A549 (cell line): ENCODE data around the gene DARS1. TPM values are rescaled to one million over a fixed set of nuclear protein-coding genes. Genes with fewer than 3 reads are reported as not detected.

Source experiments
- ATAC-seq, 2 experiments: fragments of 200-7000 bp in 1 of 2; fragments of >200 bp in 1 of 2; cut with Nextera tagmentation in 1 of 2; cut with Tn5 transposase in 1 of 2; 3 replicates each; pipeline versions ENCODE4 v1.8.0 to v1.9.1; 2018 to 2020; ENCODE audit warnings: mild to moderate bottlenecking in 1 of 2, moderate library complexity in 1 of 2
- CTCF ChIA-PET: fragments of 300-600 bp; sonication (Branson Sonifier 250); formaldehyde crosslinking; extraction: SDS; loops from one replicate; lab custom pipeline; 2021; ENCODE audit warnings: antibody characterized with exemption, inconsistent platforms; lab: Yijun Ruan, JAX
- POLR2A ChIA-PET: fragments of 350-600 bp; formaldehyde crosslinking; extraction: SDS; loops from one replicate; lab custom pipeline; 2021; ENCODE audit warnings: antibody characterized with exemption, inconsistent platforms; lab: Yijun Ruan, JAX
- DNase-seq, 2 experiments: peaks; one replicate each; pipeline versions ENCODE4 v3.0.0 to v3.0.0-alpha.2; 2011 to 2016; ENCODE audit warnings: low read depth in 1 of 2, low spot score in 1 of 2
- FAIRE-seq: peaks from 2 replicates; lab custom pipeline; 2011; peaks lifted over from hg19 to GRCh38; lab: Jason Lieb, UNC
- H3K27ac ChIP-seq, 2 experiments: fragments of >200 bp; sonication (Bioruptor Twin); formaldehyde crosslinking; 3 replicates each; pipeline ENCODE4 v1.5.1; 2016 to 2017
- H3K4me1 ChIP-seq: fragments of >200 bp; sonication (Bioruptor Twin); formaldehyde crosslinking; 3 replicates; pipeline ENCODE4 v1.6.1; 2016
- H3K4me2 ChIP-seq: fragments of >200 bp; sonication (Bioruptor Twin); formaldehyde crosslinking; 3 replicates; pipeline ENCODE4 v1.6.1; 2016
- H3K4me3 ChIP-seq: fragments of >200 bp; sonication (Bioruptor Twin); formaldehyde crosslinking; 3 replicates; pipeline ENCODE4 v1.5.1; 2016
- H3K9me3 ChIP-seq: fragments of >200 bp; sonication (Bioruptor Twin); formaldehyde crosslinking; 3 replicates; pipeline ENCODE4 v1.6.1; 2016
- CBX8 ChIP-seq: fragments of 200-600 bp; sonication (generic); IDR thresholded peaks from 2 replicates; pipeline ENCODE4 v1.6.1; 2016
- CHD2 ChIP-seq: fragments of 150-350 bp; IDR thresholded peaks from 2 replicates; pipeline ENCODE4 v1.6.1; 2014; ENCODE audit warnings: low read length; ENCODE audit not compliant: partially characterized antibody
- ESRRA ChIP-seq: fragments of 150-350 bp; IDR thresholded peaks from 2 replicates; pipeline ENCODE4 v1.6.1; 2014; ENCODE audit warnings: mild to moderate bottlenecking, low read length, borderline replicate concordance
- FOSB ChIP-seq: fragments of 250-450 bp; sonication (Bioruptor Pico); IDR thresholded peaks from 2 replicates; pipeline ENCODE4 v1.5.0; 2020; ENCODE audit warnings: mild to moderate bottlenecking, moderate library complexity
- FOXS1 ChIP-seq: fragments of 250-450 bp; sonication (Bioruptor Pico); IDR thresholded peaks from 2 replicates; pipeline ENCODE4 v1.5.0; 2020; ENCODE audit warnings: mild to moderate bottlenecking, moderate library complexity
- GATA3 ChIP-seq: IDR thresholded peaks from 2 replicates; pipeline ENCODE4 v1.6.1; 2012; ENCODE audit warnings: borderline replicate concordance
- HDAC2 ChIP-seq: fragments of 200-600 bp; sonication (generic); IDR thresholded peaks from 2 replicates; pipeline ENCODE4 v1.6.1; 2016
- HEYL ChIP-seq: fragments of 250-450 bp; sonication (Bioruptor Pico); IDR thresholded peaks from 2 replicates; pipeline ENCODE4 v1.8.0; 2021; ENCODE audit warnings: mild to moderate bottlenecking, moderate library complexity
- HOXB5 ChIP-seq: fragments of 250-450 bp; sonication (Bioruptor Pico); IDR thresholded peaks from 2 replicates; pipeline ENCODE4 v1.5.0; 2020; ENCODE audit warnings: mild to moderate bottlenecking, moderate library complexity
- KDM1A ChIP-seq: fragments of 200-600 bp; sonication (generic); IDR thresholded peaks from 2 replicates; pipeline ENCODE4 v1.6.1; 2016; ENCODE audit warnings: low read depth, mild to moderate bottlenecking
- KDM5A ChIP-seq: fragments of 200-600 bp; sonication (generic); IDR thresholded peaks from 2 replicates; pipeline ENCODE4 v1.6.1; 2016; ENCODE audit warnings: antibody characterized with exemption, mild to moderate bottlenecking
- MAZ ChIP-seq: fragments of 150-350 bp; IDR thresholded peaks from 2 replicates; pipeline ENCODE4 v1.6.1; 2014; ENCODE audit warnings: antibody characterized with exemption, low read depth, low read length, borderline replicate concordance
- PBX3 ChIP-seq: IDR thresholded peaks from 2 replicates; pipeline ENCODE4 v1.6.1; 2012
- PHF8 ChIP-seq: fragments of 200-600 bp; sonication (generic); IDR thresholded peaks from 2 replicates; pipeline ENCODE4 v1.6.1; 2016; ENCODE audit warnings: low read depth, mild to moderate bottlenecking, antibody characterized with exemption, moderate library complexity, borderline replicate concordance
- RAD21 ChIP-seq, 2 experiments: fragments of >200 bp in 1 of 2; sonication (Bioruptor Twin) in 1 of 2; formaldehyde crosslinking in 1 of 2; IDR thresholded peaks in 1 of 2; conservative IDR thresholded peaks in 1 of 2; 2 replicates in 1 of 2; 3 replicates in 1 of 2; pipeline ENCODE4 v1.6.1; 2012 to 2018; ENCODE audit warnings: inconsistent platforms in 1 of 2
- RARB ChIP-seq: fragments of 250-450 bp; sonication (Bioruptor Pico); IDR thresholded peaks from 2 replicates; pipeline ENCODE4 v1.8.0; 2021; ENCODE audit warnings: mild to moderate bottlenecking, moderate library complexity
- RCOR1 ChIP-seq: fragments of 150-350 bp; IDR thresholded peaks from 2 replicates; pipeline ENCODE4 v1.6.1; 2014; ENCODE audit warnings: antibody characterized with exemption, low read length, low read depth
- REST ChIP-seq: fragments of 200-600 bp; sonication (generic); IDR thresholded peaks from 2 replicates; pipeline ENCODE4 v1.6.1; 2016; ENCODE audit warnings: antibody characterized with exemption, mild to moderate bottlenecking, moderate library complexity
- RFX5 ChIP-seq: fragments of 450-650 bp; IDR thresholded peaks from 2 replicates; pipeline ENCODE4 v1.7.1; 2014; ENCODE audit warnings: antibody characterized with exemption, mild to moderate bottlenecking, moderate library complexity
- SREBF2 ChIP-seq: fragments of 450-650 bp; IDR thresholded peaks from 2 replicates; pipeline ENCODE4 v1.6.1; 2014; ENCODE audit warnings: mild to moderate bottlenecking, moderate library complexity
- TFCP2L1 ChIP-seq: fragments of 250-450 bp; sonication (Bioruptor Pico); IDR thresholded peaks from 2 replicates; pipeline ENCODE4 v1.5.0; 2021; ENCODE audit warnings: mild to moderate bottlenecking
- USF2 ChIP-seq: fragments of 450-650 bp; IDR thresholded peaks from 2 replicates; pipeline ENCODE4 v1.6.1; 2014; ENCODE audit warnings: antibody characterized with exemption
- ZSCAN20 ChIP-seq: fragments of 250-450 bp; sonication (Bioruptor Pico); IDR thresholded peaks from 2 replicates; pipeline ENCODE4 v1.8.0; 2022; ENCODE audit warnings: mild to moderate bottlenecking, moderate library complexity
- WGBS: methylation state at CpG from one replicate; pipeline ENCODE4 v1.1.6; 2017; ENCODE audit errors: missing lambda C conversion rate; 5-methylcytosine and 5-hydroxymethylcytosine counted together
- polyA plus RNA-seq, 4 experiments: library from polyadenylated mRNA; depleted of rRNA in 3 of 4; stranded (reverse); fragments of >200 nt; fragmentation: RNase III in 1 of 4; extraction: RNeasy Plus Mini Kit Qiagen cat#74134 plus additional on column Dnase treatment in 1 of 4; gene quantifications; 2 replicates in 3 of 4; 3 replicates in 1 of 4; pipeline ENCODE4 v1.2.3, GENCODE V29; 2011 to 2017

DARS1 gene
- polyA plus RNA-seq, 2 of the 4 experiments (the other 2 are of a cell fraction): 83.8 to 130 TPM

GRCh38 chr2:135996304-135996703, 10.9 kb upstream of the DARS1 start (continued):
- TF ChIP-seq REST (no peak), KDM5A (no peak), CBX8 (no peak), TFCP2L1 (CRISPR knock-in tag) (no peak), HEYL (CRISPR knock-in tag) (no peak)
- TF ChIP-seq, all 56 proteins: peak for 0

- ChIA-PET CTCF (no interaction called here), POLR2A (no interaction called here)
- H3K4me1 ChIP-seq: no peaks in the 10 kb centered on the region
- H3K4me2 ChIP-seq: no peak overlapping the region
- no peak for TF ChIP-seq RARB (CRISPR knock-in tag)
- TF ChIP-seq HEYL (CRISPR knock-in tag): no peak
- no peak for TF ChIP-seq PBX3
- TF ChIP-seq GATA3: no peak
- TF ChIP-seq CBX8: no peak
- TF ChIP-seq HDAC2: no peak
- TF ChIP-seq RAD21 (conservative IDR thresholded peaks at IDR 0.05 in 1 of 2, IDR thresholded peaks at IDR 0.05 in 1 of 2): no peak
- TF ChIP-seq FOSB (CRISPR knock-in tag): no peak
- TF ChIP-seq CHD2: no peak
- FAIRE-seq (no peak), DNase-seq (no peak), ATAC-seq (no peak)
- H3K9me3 ChIP-seq: no peaks in the 10 kb centered on the region
- no peak overlapping the region for H3K27ac ChIP-seq
- WGBS: 80% methylated on average over 3 of the region's 3 CpGs
- no peak overlapping the region for H3K4me3 ChIP-seq
These were observed 8.9 kb upstream of the DARS1 start for GRCh38 chr2:135994281-135994680.

- TF ChIP-seq FOXS1 (no peak), MAZ (no peak), RCOR1 (no peak), ZSCAN20 (no peak), PHF8 (no peak), SREBF2 (no peak), RFX5 (no peak), HOXB5 (CRISPR knock-in tag) (no peak), USF2 (no peak), KDM1A (no peak), ESRRA (no peak)
- TF ChIP-seq, all 56 proteins: peak for 0
- H3K4me2 ChIP-seq: no peak overlapping the region
- FAIRE-seq (no peak), ATAC-seq (no peak), DNase-seq (no peak)
- no peak overlapping the region for H3K4me3 ChIP-seq
- no peaks in the 10 kb centered on the region for H3K4me1 ChIP-seq
- H3K27ac ChIP-seq: no peak overlapping the region
- CTCF ChIA-PET: no interaction called here
- POLR2A ChIA-PET: no interaction called here
- no peaks in the 10 kb centered on the region for H3K9me3 ChIP-seq
These were observed 8.0 kb upstream of the DARS1 start for GRCh38 chr2:135993421-135993820.
